ENCODE measurements around the gene GRID1. TPM values are rescaled to one million over a fixed set of nuclear protein-coding genes. Genes with fewer than 3 reads are reported as not detected.

The GRID1 gene
- total RNA-seq, 1 donor from 2014 or later: 0.22 TPM

DNA sequence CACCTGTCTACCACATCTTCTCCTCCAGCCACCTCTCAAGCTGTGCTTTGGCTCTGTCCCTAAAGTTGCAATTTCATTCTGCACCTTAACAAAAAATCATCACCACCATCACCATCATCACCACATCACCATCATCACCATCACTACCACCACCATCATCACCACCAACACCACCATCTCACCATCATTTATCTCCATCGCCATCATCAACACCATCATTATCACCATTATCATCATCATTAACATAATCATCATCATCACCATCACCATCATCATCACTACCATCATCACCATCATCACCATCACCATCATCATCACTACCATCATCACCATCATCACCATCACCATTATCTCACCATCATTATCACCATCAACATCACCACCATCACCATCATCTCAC, 245.4 kb downstream of the GRID1 start:
- H3K4me1 Mint-ChIP-seq (ENCODE audit: low read depth): no peaks in the 10 kb centered on the region
- no peaks in the 10 kb centered on the region for H3K9me3 Mint-ChIP-seq (ENCODE audit: low read depth)
- H3K36me3 Mint-ChIP-seq (ENCODE audit: insufficient read depth): no peaks in the 10 kb centered on the region
- DNase-seq (ENCODE audit: low spot score, unreplicated experiment): no peak
- H3K4me3 Mint-ChIP-seq (ENCODE audit: low read depth): no peak overlapping the region
- TF ChIP-seq CTCF (IDR thresholded peaks at IDR 0.05; ENCODE audit: unreplicated experiment): no peak
- peaks cover 4% of the 10 kb centered on the region for H3K27me3 Mint-ChIP-seq
- H3K27ac Mint-ChIP-seq: no peak overlapping the region

- TF ChIP-seq CTCF (IDR thresholded peaks at IDR 0.05; ENCODE audit: unreplicated experiment): no peak
- peaks cover 4% of the 10 kb centered on the region for H3K27me3 Mint-ChIP-seq
- no peaks in the 10 kb centered on the region for H3K36me3 Mint-ChIP-seq (ENCODE audit: insufficient read depth)
Measured at GRCh38 chr10:86117051-86117450, 249.5 kb downstream of the GRID1 start.

GRCh38 chr10:86113983-86114382, 252.6 kb downstream of the GRID1 start:
- Mint-ChIP-seq H3K4me3 (ENCODE audit: low read depth) (no peak overlapping the region), H3K36me3 (ENCODE audit: insufficient read depth) (no peaks in the 10 kb centered on the region), H3K27me3 (peaks cover 4% of the 10 kb centered on the region), H3K9me3 (ENCODE audit: low read depth) (no peaks in the 10 kb centered on the region), H3K4me1 (ENCODE audit: low read depth) (peaks cover under 1% of the 10 kb centered on the region), H3K27ac (no peak overlapping the region)
- DNase-seq (ENCODE audit: low spot score, unreplicated experiment): no peak
- no peak for TF ChIP-seq CTCF (IDR thresholded peaks at IDR 0.05; ENCODE audit: unreplicated experiment)

More at GRCh38 chr10:86117051-86117450, 249.5 kb downstream of the GRID1 start:
- no peak overlapping the region for H3K27ac Mint-ChIP-seq
- no peak for DNase-seq (ENCODE audit: low spot score, unreplicated experiment)
- no peaks in the 10 kb centered on the region for H3K9me3 Mint-ChIP-seq (ENCODE audit: low read depth)
- no peaks in the 10 kb centered on the region for H3K4me1 Mint-ChIP-seq (ENCODE audit: low read depth)
- no peak overlapping the region for H3K4me3 Mint-ChIP-seq (ENCODE audit: low read depth)

DNA sequence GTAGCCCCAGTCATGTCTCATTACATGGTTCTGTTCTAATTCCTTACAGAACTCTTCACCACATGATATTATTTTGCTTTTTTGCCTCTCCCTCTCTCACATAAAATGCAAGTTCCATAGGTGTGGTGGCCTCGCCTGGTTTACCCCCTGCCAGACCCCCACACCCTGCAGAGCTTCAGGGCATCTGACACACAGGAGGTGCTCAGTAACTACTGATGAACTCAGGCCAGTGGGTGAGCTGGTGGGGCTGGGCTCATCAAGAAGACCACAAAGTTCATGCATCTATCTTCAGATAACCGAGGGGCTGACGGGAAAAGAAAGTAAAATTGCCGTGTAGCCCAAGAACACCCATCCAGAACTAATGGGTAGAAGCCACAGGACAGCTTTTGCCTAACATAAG, 253.1 kb downstream of the GRID1 start:
- peaks cover 4% of the 10 kb centered on the region for H3K4me1 Mint-ChIP-seq (ENCODE audit: low read depth)
- peaks cover 4% of the 10 kb centered on the region for H3K27me3 Mint-ChIP-seq
- no peak for DNase-seq (ENCODE audit: low spot score, unreplicated experiment)
- H3K36me3 Mint-ChIP-seq (ENCODE audit: insufficient read depth): no peaks in the 10 kb centered on the region
- no peaks in the 10 kb centered on the region for H3K9me3 Mint-ChIP-seq (ENCODE audit: low read depth)
- TF ChIP-seq CTCF (IDR thresholded peaks at IDR 0.05; ENCODE audit: unreplicated experiment): no peak
- H3K4me3 Mint-ChIP-seq (ENCODE audit: low read depth): no peak overlapping the region
- H3K27ac Mint-ChIP-seq: no peak overlapping the region

DNA sequence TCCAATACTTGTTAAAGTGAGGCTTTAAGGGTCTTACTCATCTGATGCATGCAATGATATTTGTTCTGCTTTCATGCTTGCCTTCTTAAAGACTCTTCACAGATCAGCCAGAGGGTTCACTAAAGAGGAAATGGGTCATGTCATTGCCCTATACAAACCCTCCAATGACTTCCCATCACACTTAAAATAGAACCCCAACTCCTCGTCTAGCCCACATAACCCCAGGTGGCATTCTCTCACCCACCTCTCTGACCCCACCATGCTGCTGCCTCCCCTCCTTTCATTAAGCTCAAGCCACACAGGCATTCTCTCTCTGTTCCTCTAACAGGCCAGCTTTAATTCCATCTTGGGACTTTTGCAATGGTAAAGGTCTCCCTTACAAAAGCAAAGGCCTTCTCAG, 253.6 kb downstream of the GRID1 start:
- TF ChIP-seq CTCF (IDR thresholded peaks at IDR 0.05; ENCODE audit: unreplicated experiment): no peak
- no peaks in the 10 kb centered on the region for H3K9me3 Mint-ChIP-seq (ENCODE audit: low read depth)
- H3K27me3 Mint-ChIP-seq: peaks cover 4% of the 10 kb centered on the region
- no peak overlapping the region for H3K27ac Mint-ChIP-seq
- H3K4me3 Mint-ChIP-seq (ENCODE audit: low read depth): no peak overlapping the region
- H3K36me3 Mint-ChIP-seq (ENCODE audit: insufficient read depth): no peaks in the 10 kb centered on the region
- DNase-seq (ENCODE audit: low spot score, unreplicated experiment): no peak
- H3K4me1 Mint-ChIP-seq (ENCODE audit: low read depth): peaks cover 6% of the 10 kb centered on the region

All from progenitor cell of endocrine pancreas (in vitro differentiated cells).